Breast epithelium (tissue), 3 donors: ENCODE data around the gene C16orf90. TPM values are rescaled to one million over a fixed set of nuclear protein-coding genes. Genes with fewer than 3 reads are reported as not detected.

Experiments used
- total RNA-seq, 3 donors: library from RNA; depleted of rRNA; stranded (reverse); fragments of >200 nt; gene quantifications; one replicate each; pipeline ENCODE4 v1.1.0, GENCODE V29; 2016

The C16orf90 gene
- total RNA-seq, 3 donors from 2014 or later, result not detected

Other genes starting within 250 kb of the C16orf90 start
- gene MEFV, start 238.9 kb downstream of the C16orf90 start, total RNA-seq, result 1 to 10 TPM in 2 of 3 donors, under 1 TPM in 1; 0.66 to 5.6 (median 1.8) TPM
- gene ZNF263, start 212.0 kb downstream of the C16orf90 start, total RNA-seq, result 10 to 100 TPM; 38.2 to 55.8 (median 47.9) TPM
- gene TIGD7, start 190.1 kb downstream of the C16orf90 start, total RNA-seq, result 10 to 100 TPM in 1 of 3 donors, 1 to 10 TPM in 2; 5.2 to 11.4 (median 7.0) TPM
- gene ZNF75A, start 190.0 kb downstream of the C16orf90 start, total RNA-seq, result 10 to 100 TPM; 19.4 to 58.2 (median 37.0) TPM
- gene OR2C1, start 139.6 kb downstream of the C16orf90 start, total RNA-seq, result under 1 TPM in 1 of 3 donors, not detected in 2; 0.29 TPM
- 10 to 100 TPM; 10.9 to 17.7 (median 12.8) TPM for gene ZSCAN32, start 94.5 kb downstream of the C16orf90 start, total RNA-seq
- gene ZNF174, start 94.3 kb downstream of the C16orf90 start, total RNA-seq, result 10 to 100 TPM in 2 of 3 donors, 1 to 10 TPM in 1; 9.3 to 17.7 (median 12.8) TPM
- 1 to 10 TPM; 2.1 to 3.6 (median 2.8) TPM for gene ZNF597, start 52.0 kb downstream of the C16orf90 start, total RNA-seq
- gene NAA60, start 51.8 kb downstream of the C16orf90 start, total RNA-seq, result 10 to 100 TPM; 25.4 to 25.9 (median 25.5) TPM
- gene CLUAP1, start 5.5 kb upstream of the C16orf90 start, total RNA-seq, result 10 to 100 TPM; 20.8 to 27.1 (median 24.6) TPM
- gene NLRC3, start 81.9 kb upstream of the C16orf90 start, total RNA-seq, result 1 to 10 TPM in 2 of 3 donors, under 1 TPM in 1; 0.64 to 1.6 (median 1.3) TPM
- gene SLX4, start 116.1 kb upstream of the C16orf90 start, total RNA-seq, result 1 to 10 TPM; 3.0 to 4.3 (median 3.7) TPM
- 10 to 100 TPM; 15.8 to 30.0 (median 23.6) TPM for gene DNASE1, start 159.2 kb upstream of the C16orf90 start, total RNA-seq
- gene TRAP1, start 222.0 kb upstream of the C16orf90 start, total RNA-seq, result 10 to 100 TPM; 44.8 to 69.5 (median 51.4) TPM